HL-60 (cell line): Measurements from ENCODE around the gene TPP1.

Source experiments
- DNase-seq, 2 experiments: peaks; one replicate each; pipeline ENCODE4 v3.0.0-alpha.2; 2010 to 2020; ENCODE audit warnings: low read depth in 1 of 2, low spot score in 1 of 2
- H3K27ac ChIP-seq: fragments of 250-450 bp; sonication (Bioruptor Pico); replicated peaks from 2 replicates; pipeline ENCODE4 v1.5.1; 2020; ENCODE audit warnings: mild to moderate bottlenecking, moderate library complexity
- H3K27me3 ChIP-seq: fragments of 250-450 bp; sonication (Bioruptor Pico); 2 replicates; pipeline ENCODE4 v1.5.1; 2021; ENCODE audit warnings: mild to moderate bottlenecking, moderate library complexity; ENCODE audit not compliant: insufficient read depth, poor library complexity, severe bottlenecking
- H3K4me3 ChIP-seq: replicated peaks from 2 replicates; pipeline ENCODE4 v1.5.1; 2011; ENCODE audit warnings: mild to moderate bottlenecking, control low read depth, low read length; ENCODE audit not compliant: insufficient read depth
- GABPA ChIP-seq: IDR thresholded peaks from 2 replicates; pipeline ENCODE4 v1.6.1; 2012; ENCODE audit warnings: low read depth
- POLR2AphosphoS5 ChIP-seq: IDR thresholded peaks from 2 replicates; pipeline ENCODE4 v1.6.1; 2012; ENCODE audit warnings: low read depth
- SPI1 ChIP-seq: IDR thresholded peaks from 2 replicates; pipeline ENCODE4 v1.6.1; 2012; ENCODE audit warnings: low read depth, mild to moderate bottlenecking, borderline replicate concordance
- TF ChIP-seq, protein P1 (sequence below): IDR thresholded peaks from 2 replicates; pipeline ENCODE4 v1.6.1; 2012; ENCODE audit warnings: low read depth; ENCODE audit not compliant: insufficient replicate concordance
- TF ChIP-seq, protein P2 (sequence below): IDR thresholded peaks from one replicate; pipeline ENCODE4 v1.5.1; 2011; ENCODE audit warnings: low read length, control low read depth, inconsistent platforms; ENCODE audit not compliant: insufficient read depth

The TPP1 gene

DNA sequence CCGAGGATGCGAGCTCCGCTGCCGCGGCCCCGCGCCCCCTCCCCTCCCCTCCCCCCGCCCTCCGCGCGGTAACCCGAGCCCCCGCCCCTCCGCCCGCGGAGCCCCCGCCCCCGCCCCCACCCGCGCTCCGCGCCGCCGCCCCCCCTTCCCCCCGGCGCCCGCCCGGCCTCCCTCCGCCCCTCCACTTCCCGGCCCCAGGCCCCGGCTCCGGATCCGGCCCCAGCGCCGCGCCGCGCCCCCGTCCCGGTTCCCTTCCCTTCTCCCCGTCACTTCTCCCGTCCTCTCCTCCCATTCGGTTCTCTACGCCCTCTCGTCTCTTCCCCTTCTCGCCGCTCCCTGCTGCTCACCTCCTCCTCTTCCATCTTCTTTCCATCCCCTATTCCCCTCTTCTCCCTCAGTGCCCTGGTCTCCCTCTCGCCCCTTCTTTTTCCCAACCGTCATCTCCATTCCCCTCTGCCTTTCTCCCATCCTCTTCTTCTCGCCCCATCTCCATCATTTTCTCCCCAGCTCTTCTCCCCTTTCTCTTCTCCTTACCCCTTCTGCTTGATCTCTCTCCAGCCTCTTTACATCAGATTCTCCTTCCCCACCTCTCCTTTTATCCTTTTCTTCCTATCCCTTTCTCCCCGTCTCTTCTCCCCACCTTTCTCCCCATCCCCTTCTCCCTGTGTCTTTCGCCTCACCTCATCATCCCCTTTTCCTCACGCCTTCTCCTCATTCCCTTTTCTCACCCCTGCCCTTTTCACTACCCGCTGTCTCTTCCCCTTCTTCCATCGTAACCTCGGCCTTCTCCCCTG is 36.8 kb upstream of the TPP1 start, which contains the start of gene DCHS1:
TSS of gene DCHS1 (minus strand) at position 20 of the 794 bp plus-strand sequence. CDS start 14,196 bp downstream, outside the sequence.
- H3K27ac ChIP-seq, result no peak within 1 kb of the TSS
- no peak for DNase-seq
- H3K4me3 ChIP-seq, result no peak within 1 kb of the TSS
- no peak for TF ChIP-seq GABPA
- TF ChIP-seq, protein P1, sequence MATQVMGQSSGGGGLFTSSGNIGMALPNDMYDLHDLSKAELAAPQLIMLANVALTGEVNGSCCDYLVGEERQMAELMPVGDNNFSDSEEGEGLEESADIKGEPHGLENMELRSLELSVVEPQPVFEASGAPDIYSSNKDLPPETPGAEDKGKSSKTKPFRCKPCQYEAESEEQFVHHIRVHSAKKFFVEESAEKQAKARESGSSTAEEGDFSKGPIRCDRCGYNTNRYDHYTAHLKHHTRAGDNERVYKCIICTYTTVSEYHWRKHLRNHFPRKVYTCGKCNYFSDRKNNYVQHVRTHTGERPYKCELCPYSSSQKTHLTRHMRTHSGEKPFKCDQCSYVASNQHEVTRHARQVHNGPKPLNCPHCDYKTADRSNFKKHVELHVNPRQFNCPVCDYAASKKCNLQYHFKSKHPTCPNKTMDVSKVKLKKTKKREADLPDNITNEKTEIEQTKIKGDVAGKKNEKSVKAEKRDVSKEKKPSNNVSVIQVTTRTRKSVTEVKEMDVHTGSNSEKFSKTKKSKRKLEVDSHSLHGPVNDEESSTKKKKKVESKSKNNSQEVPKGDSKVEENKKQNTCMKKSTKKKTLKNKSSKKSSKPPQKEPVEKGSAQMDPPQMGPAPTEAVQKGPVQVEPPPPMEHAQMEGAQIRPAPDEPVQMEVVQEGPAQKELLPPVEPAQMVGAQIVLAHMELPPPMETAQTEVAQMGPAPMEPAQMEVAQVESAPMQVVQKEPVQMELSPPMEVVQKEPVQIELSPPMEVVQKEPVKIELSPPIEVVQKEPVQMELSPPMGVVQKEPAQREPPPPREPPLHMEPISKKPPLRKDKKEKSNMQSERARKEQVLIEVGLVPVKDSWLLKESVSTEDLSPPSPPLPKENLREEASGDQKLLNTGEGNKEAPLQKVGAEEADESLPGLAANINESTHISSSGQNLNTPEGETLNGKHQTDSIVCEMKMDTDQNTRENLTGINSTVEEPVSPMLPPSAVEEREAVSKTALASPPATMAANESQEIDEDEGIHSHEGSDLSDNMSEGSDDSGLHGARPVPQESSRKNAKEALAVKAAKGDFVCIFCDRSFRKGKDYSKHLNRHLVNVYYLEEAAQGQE, result no peak
- no peak for TF ChIP-seq SPI1
- TF ChIP-seq POLR2AphosphoS5, result no peak
- TF ChIP-seq, protein P2, sequence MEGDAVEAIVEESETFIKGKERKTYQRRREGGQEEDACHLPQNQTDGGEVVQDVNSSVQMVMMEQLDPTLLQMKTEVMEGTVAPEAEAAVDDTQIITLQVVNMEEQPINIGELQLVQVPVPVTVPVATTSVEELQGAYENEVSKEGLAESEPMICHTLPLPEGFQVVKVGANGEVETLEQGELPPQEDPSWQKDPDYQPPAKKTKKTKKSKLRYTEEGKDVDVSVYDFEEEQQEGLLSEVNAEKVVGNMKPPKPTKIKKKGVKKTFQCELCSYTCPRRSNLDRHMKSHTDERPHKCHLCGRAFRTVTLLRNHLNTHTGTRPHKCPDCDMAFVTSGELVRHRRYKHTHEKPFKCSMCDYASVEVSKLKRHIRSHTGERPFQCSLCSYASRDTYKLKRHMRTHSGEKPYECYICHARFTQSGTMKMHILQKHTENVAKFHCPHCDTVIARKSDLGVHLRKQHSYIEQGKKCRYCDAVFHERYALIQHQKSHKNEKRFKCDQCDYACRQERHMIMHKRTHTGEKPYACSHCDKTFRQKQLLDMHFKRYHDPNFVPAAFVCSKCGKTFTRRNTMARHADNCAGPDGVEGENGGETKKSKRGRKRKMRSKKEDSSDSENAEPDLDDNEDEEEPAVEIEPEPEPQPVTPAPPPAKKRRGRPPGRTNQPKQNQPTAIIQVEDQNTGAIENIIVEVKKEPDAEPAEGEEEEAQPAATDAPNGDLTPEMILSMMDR, result no peak
- H3K27me3 ChIP-seq, result peaks cover 13% of the 10 kb centered on the region

DNA sequence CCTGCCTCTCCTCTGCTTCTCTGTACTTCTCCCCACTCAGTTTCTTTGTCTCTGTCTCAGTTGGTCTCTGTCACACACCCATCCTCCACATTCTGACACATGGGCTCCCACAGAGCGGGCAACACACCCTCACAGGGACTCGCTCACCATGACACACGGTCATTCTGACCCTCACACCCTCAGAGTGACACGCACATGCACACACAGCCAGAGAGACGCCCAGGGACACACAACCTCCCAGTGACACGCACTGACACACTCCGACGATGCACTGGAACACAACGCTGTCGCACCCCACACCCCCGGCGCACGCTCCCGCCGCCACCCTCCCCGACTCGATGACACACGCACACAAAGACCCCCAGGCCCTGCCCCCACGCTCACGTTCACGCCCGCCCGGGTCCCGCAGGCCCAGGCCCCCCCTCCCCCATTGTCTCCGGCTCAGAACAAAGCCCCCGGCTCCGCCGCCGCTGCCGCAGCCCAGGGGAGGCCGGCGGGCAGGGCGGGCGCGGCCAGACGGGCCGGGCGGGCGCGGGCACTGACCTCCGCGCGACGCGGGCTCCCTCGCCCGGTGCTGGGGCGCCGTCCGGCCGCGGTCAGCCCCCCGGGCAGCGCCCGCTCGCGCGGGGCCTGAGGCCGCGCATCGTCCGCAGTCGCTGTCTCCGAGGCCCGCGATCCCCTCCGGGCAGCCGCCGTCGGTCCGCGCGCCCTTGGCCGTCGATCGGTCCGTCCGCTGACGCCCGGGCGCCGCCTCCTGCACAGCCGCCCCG is 36.0 kb upstream of the TPP1 start:
- Histone ChIP-seq H3K4me3 (no peak overlapping the region), H3K27ac (no peak overlapping the region), H3K27me3 (peaks cover 13% of the 10 kb centered on the region)
- TF ChIP-seq, protein P1, result no peak
- TF ChIP-seq GABPA (no peak), SPI1 (no peak), POLR2AphosphoS5 (no peak)
- TF ChIP-seq, protein P2, result no peak
- no peak for DNase-seq

DNA sequence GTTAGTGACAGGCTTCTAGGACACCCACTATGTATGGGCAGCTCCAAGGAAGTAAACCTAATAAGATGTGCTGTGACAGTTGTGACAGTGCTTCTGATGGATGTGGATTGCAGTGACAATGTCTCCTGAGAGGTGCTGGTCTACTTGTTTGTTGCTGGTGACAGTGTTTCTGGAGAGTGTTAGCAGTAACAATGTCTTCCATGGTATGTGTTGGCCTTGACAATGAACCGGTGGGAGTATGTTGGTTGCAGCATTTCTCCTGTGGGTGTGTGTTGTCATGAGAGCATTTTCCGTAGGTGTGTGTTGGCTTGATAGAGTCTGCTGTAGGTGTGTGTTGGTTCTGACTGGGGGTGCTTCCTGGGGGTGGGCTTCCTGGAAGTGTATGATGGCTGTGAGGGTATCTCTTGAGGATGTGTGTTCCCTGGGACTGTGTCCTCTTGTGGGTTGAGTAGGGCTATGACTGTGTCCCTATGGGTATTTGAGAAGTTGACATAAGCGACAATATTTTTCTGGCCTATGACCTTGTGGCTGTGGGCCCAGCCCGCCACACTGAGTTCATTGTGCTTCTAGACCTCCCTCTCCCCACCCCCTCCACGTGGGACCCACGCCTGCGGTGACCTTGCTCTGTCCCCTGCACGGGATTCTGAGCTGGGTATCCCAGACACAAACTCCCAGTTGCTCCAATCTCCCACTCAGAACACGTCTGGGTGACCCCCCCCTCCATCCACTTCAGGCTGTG is 35.2 kb upstream of the TPP1 start:
- Histone ChIP-seq H3K4me3 (no peak overlapping the region), H3K27ac (no peak overlapping the region), H3K27me3 (peaks cover 13% of the 10 kb centered on the region)
- no peak for DNase-seq
- TF ChIP-seq, protein P1, result no peak
- TF ChIP-seq GABPA (no peak), SPI1 (no peak), POLR2AphosphoS5 (no peak)
- TF ChIP-seq, protein P2, result no peak
